CD4-positive, alpha-beta T cell (primary cell): Measurements from ENCODE around the gene DRC3. TPM values are rescaled to one million over a fixed set of nuclear protein-coding genes. Genes with fewer than 3 reads are reported as not detected.

ENCODE experiments used
- ATAC-seq: fragments of 200-7000 bp; cut with Tn5 transposase; one replicate; pipeline ENCODE4 v1.10.0; 2022; ENCODE audit warnings: mild to moderate bottlenecking; ENCODE audit not compliant: poor library complexity
- CTCF ChIA-PET: fragments of 350-600 bp; sonication (Branson Sonifier 250); formaldehyde crosslinking; loops from one replicate; lab custom pipeline; 2021; ENCODE audit warnings: antibody characterized with exemption, inconsistent platforms; lab: Charles Lee
- POLR2A ChIA-PET: fragments of 350-600 bp; sonication (Branson Sonifier 250); formaldehyde crosslinking; loops from one replicate; lab custom pipeline; 2021; ENCODE audit warnings: antibody characterized with exemption, inconsistent platforms; lab: Charles Lee
- DNase-seq, 14 experiments: peaks; one replicate each; pipeline ENCODE4 v3.0.0-alpha.2; 2013 to 2020; ENCODE audit warnings: mixed read lengths in 2 of 14
- H3K27ac ChIP-seq, 2 donors: one replicate each; pipeline versions ENCODE4 v1.5.1 to v1.7.0; 2013; ENCODE audit warnings: low read length in 2 of 2, low read depth in 1 of 2, mild to moderate bottlenecking in 1 of 2
- H3K27me3 ChIP-seq, 2 experiments: 1 replicate in 1 of 2; 2 replicates in 1 of 2; pipeline versions ENCODE4 v1.6.1 to v1.7.0; 2013; ENCODE audit warnings: low read length in 2 of 2, control low read depth in 1 of 2, mild to moderate bottlenecking in 1 of 2, moderate library complexity in 1 of 2; ENCODE audit not compliant: insufficient read depth in 2 of 2, control insufficient read depth in 1 of 2
- H3K36me3 ChIP-seq: one replicate; pipeline ENCODE4 v1.6.1; 2013; ENCODE audit warnings: low read length, control low read depth; ENCODE audit not compliant: insufficient read depth
- H3K4me1 ChIP-seq: one replicate; pipeline ENCODE4 v1.6.1; 2013; ENCODE audit warnings: low read length, control low read depth; ENCODE audit not compliant: insufficient read depth
- H3K4me3 ChIP-seq: one replicate; pipeline ENCODE4 v1.5.1; 2013; ENCODE audit warnings: mild to moderate bottlenecking, low read length, moderate library complexity
- H3K9me3 ChIP-seq, 2 experiments: 1 replicate in 1 of 2; 2 replicates in 1 of 2; pipeline versions ENCODE4 v1.6.1 to v1.7.0; 2013; ENCODE audit warnings: low read length in 2 of 2, mild to moderate bottlenecking in 2 of 2, control low read depth in 1 of 2, moderate library complexity in 1 of 2; ENCODE audit not compliant: control insufficient read depth in 1 of 2, insufficient read depth in 1 of 2
- H3K27ac Mint-ChIP-seq: one replicate; pipeline ENCODE4 v1.8.0; 2020; ENCODE audit warnings: mixed read lengths
- H3K27me3 Mint-ChIP-seq: one replicate; pipeline ENCODE4 v1.8.0; 2021; ENCODE audit warnings: mixed read lengths
- H3K36me3 Mint-ChIP-seq: one replicate; pipeline ENCODE4 v1.8.0; 2021; ENCODE audit warnings: low read depth, mixed read lengths
- H3K4me1 Mint-ChIP-seq: one replicate; pipeline ENCODE4 v1.8.0; 2021; ENCODE audit warnings: low read depth, mixed read lengths
- H3K4me3 Mint-ChIP-seq: one replicate; pipeline ENCODE4 v1.8.0; 2020; ENCODE audit warnings: mild to moderate bottlenecking, mixed read lengths
- H3K9me3 Mint-ChIP-seq: one replicate; pipeline ENCODE4 v1.8.0; 2020; ENCODE audit warnings: mixed read lengths
- CTCF ChIP-seq: fragments of 200-600 bp; IDR thresholded peaks from one replicate; pipeline ENCODE4 v1.8.0; 2022; ENCODE audit warnings: antibody characterized with exemption, mild to moderate bottlenecking
- intact Hi-C, 2 experiments: fragments of 100-400 bp; cut with DNase I in 1 of 2; cut with micrococcal nuclease in 1 of 2; formaldehyde crosslinking; loops; one replicate each; pipeline versions ENCODE4 v1.15.1 to v1.9.0; 2023 to 2025; cut with DNase I, micrococcal nuclease
- total RNA-seq, 174 experiments: library from RNA in 2 of 174; stranded (reverse) in 2 of 174; gene quantifications; one replicate each; pipeline ENCODE4 v1.2.3 and lab custom pipeline; 2021 to 2026

The DRC3 gene
- total RNA-seq, 2 experiments from 2014 or later: 0.11 TPM; not detected in 1

- Histone ChIP-seq H3K4me3 (peak overlapping the region; percentile 70), H3K9me3 (no peaks in the 10 kb centered on the region), H3K36me3 (no peaks in the 10 kb centered on the region), H3K27ac (no peak overlapping the region), H3K27me3 (no peaks in the 10 kb centered on the region), H3K4me1 (peaks cover 23% of the 10 kb centered on the region)
- DNase-seq (no peak), ATAC-seq (no peak)
- no peaks in the 10 kb centered on the region for H3K9me3 Mint-ChIP-seq
- POLR2A ChIA-PET: interaction anchor here (1.1 to 5.5 kb wide), 3 partner anchors 13 to 135 kb away, joined by 3 to 115 read pairs (median 11); partner anchors contain the start of gene SREBF1
- H3K27ac Mint-ChIP-seq: peak overlapping the region; percentile 82
- H3K27me3 Mint-ChIP-seq: no peaks in the 10 kb centered on the region
- peaks cover 63% of the 10 kb centered on the region for H3K4me1 Mint-ChIP-seq
- CTCF ChIA-PET: interaction anchor here (1.3 to 2.8 kb wide), 2 partner anchors 12 to 52 kb away, joined by 3 to 15 read pairs; no protein-coding TSS in a partner anchor
- intact Hi-C loops: loop anchor here (5.0 to 10.0 kb wide), 5 partner anchors 49 to 344 kb away; partner anchors contain the start of genes DRG2 (in 1 of the 2), SMCR8 (in 1 of the 2) and TOP3A (in 1 of the 2)
- no peak for TF ChIP-seq CTCF
- peaks cover 11% of the 10 kb centered on the region for H3K36me3 Mint-ChIP-seq
- H3K4me3 Mint-ChIP-seq: peak overlapping the region; percentile 95
Measured at GRCh38 chr17:17970699-17971430, 1.8 kb upstream of the DRC3 start.

DNA sequence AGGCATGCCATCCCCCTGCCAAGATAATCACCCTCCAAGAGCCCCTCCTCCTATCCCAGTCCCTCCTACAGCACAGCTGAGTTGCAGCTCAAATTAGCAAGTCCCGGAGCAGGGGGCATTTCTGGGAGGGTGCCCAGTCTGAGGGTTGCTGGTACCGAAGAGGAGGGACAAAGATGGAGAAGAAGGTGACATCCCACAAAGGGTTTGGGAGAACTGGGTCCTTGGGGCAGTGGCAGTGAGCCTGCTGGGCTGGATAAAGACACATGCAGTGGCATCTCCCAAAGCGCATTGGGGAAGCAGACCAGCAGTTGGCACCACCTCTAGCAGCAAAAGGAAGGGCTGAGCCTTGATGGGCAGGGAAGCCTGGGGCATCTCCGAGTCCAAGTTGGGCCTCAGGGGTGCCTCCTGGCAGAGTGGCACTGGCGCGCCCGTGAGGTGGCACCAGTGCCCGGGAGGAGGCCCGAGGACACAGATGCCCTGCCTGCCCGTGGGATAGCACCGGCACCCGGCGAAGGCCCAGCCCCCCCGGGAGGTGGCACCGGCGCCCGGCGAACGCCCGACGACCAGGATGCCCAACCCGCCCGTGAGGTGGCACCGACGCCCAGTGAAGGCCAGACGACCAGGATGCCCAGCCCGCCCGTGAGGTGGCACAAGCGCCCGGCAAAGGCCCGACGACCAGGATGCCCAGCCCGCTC is 1.1 kb upstream of the DRC3 start:
- H3K4me3 ChIP-seq: peak overlapping the region; percentile 70
- no peaks in the 10 kb centered on the region for H3K27me3 Mint-ChIP-seq
- H3K36me3 ChIP-seq: no peaks in the 10 kb centered on the region
- ATAC-seq (no peak), DNase-seq (peak in 5 of 14 experiments; percentile 16 to 40 (median 24))
- peaks cover 23% of the 10 kb centered on the region for H3K4me1 ChIP-seq
- peaks cover 56% of the 10 kb centered on the region for H3K4me1 Mint-ChIP-seq
- CTCF ChIA-PET: interaction anchor here (0.5 to 2.8 kb wide), 5 partner anchors 13 to 62 kb away, joined by 3 to 15 read pairs (median 4); no protein-coding TSS in a partner anchor
- POLR2A ChIA-PET: interaction anchor here (0.5 to 5.5 kb wide), 14 partner anchors 8 to 1682 kb away, joined by 3 to 115 read pairs (median 5); partner anchors contain the start of genes ATPAF2, GID4, PEMT and SREBF1
- no peaks in the 10 kb centered on the region for H3K9me3 ChIP-seq
- H3K27me3 ChIP-seq: no peaks in the 10 kb centered on the region
- peak overlapping the region in 1 of 2 donors; percentile 76 for H3K27ac ChIP-seq
- TF ChIP-seq CTCF: no peak
- intact Hi-C loops: loop anchor here (1.0 to 10.0 kb wide), 8 partner anchors 13 to 343 kb away; partner anchors contain the start of genes ATPAF2 (in 2 of the 2), GID4 (in 2 of the 2), DRG2 (in 1 of the 2) and SMCR8 (in 1 of the 2)
- H3K4me3 Mint-ChIP-seq: peak overlapping the region; percentile 95
- peaks cover 11% of the 10 kb centered on the region for H3K36me3 Mint-ChIP-seq
- H3K9me3 Mint-ChIP-seq: no peaks in the 10 kb centered on the region
- H3K27ac Mint-ChIP-seq: peak overlapping the region; percentile 90

DNA sequence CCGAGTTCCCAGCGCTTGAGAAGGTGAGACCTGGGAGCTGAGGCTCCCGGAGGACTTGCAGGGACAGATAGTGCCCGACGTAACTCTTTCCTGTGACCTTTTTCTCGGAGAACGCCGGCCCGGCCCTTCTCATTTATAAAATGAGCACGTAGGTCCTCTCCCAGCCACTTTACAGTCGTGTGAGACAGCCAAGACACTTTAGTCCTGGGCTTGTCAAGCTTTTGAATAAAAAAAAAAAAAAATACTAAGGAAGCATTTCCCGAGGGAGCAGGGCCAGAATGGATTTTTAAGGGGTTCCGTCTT is 241 bp downstream of the DRC3 start:
- no peaks in the 10 kb centered on the region for H3K9me3 Mint-ChIP-seq
- Histone ChIP-seq H3K4me3 (peak overlapping the region; percentile 61), H3K36me3 (no peaks in the 10 kb centered on the region), H3K27ac (peak overlapping the region; percentile 38 to 79), H3K4me1 (peaks cover 23% of the 10 kb centered on the region), H3K9me3 (no peaks in the 10 kb centered on the region), H3K27me3 (no peaks in the 10 kb centered on the region)
- no peak for DNase-seq
- peaks cover 11% of the 10 kb centered on the region for H3K36me3 Mint-ChIP-seq
- H3K4me3 Mint-ChIP-seq: peak overlapping the region; percentile 95
- no peaks in the 10 kb centered on the region for H3K27me3 Mint-ChIP-seq
- TF ChIP-seq CTCF: no peak
- ChIA-PET CTCF (interaction anchor here (1.0 to 2.8 kb wide), 3 partner anchors 14 to 61 kb away, joined by 4 to 15 read pairs (median 11); no protein-coding TSS in a partner anchor), POLR2A (interaction anchor here (0.6 to 5.5 kb wide), 17 partner anchors 9 to 381 kb away, joined by 3 to 115 read pairs (median 5); partner anchors contain the start of genes ALKBH5, ATPAF2, GID4 and PEMT)
- peaks cover 43% of the 10 kb centered on the region for H3K4me1 Mint-ChIP-seq
- ATAC-seq: no peak
- intact Hi-C loops: loop anchor here (1.0 to 10.0 kb wide), 8 partner anchors 14 to 342 kb away; partner anchors contain the start of genes ATPAF2 (in 2 of the 2), GID4 (in 2 of the 2), DRG2 (in 1 of the 2) and SMCR8 (in 1 of the 2)
- peak overlapping the region; percentile 90 for H3K27ac Mint-ChIP-seq
